Activated B cell treated with CpG ODN at 0.5 μM for 24 hours (primary cell): ENCODE results near the gene CABLES2. TPM values are rescaled to one million over a fixed set of nuclear protein-coding genes. Genes with fewer than 3 reads are reported as not detected.
A peak's percentile ranks its signal among the peaks of the same experiment; 100 is the strongest.

Experiments used
- ATAC-seq: fragments of 200-7000 bp; cut with Tn5 transposase; one replicate; pipeline ENCODE4 v1.10.0; 2021; ENCODE audit warnings: low read depth, mild to moderate bottlenecking, moderate library complexity
- CTCF ChIA-PET: fragments of 350-600 bp; sonication (Branson Sonifier 250); formaldehyde crosslinking; loops from one replicate; lab custom pipeline; 2021; ENCODE audit warnings: antibody characterized with exemption; lab: Charles Lee
- POLR2A ChIA-PET: fragments of 350-600 bp; sonication (Branson Sonifier 250); formaldehyde crosslinking; loops from one replicate; lab custom pipeline; 2021; ENCODE audit warnings: antibody characterized with exemption; lab: Charles Lee
- DNase-seq: peaks from one replicate; pipeline ENCODE4 v3.0.0; 2022
- H3K27ac Mint-ChIP-seq: one replicate; pipeline ENCODE4 v1.8.0; 2020; ENCODE audit warnings: mixed read lengths
- H3K27me3 Mint-ChIP-seq: one replicate; pipeline ENCODE4 v1.8.0; 2021; ENCODE audit warnings: mixed read lengths
- H3K36me3 Mint-ChIP-seq: one replicate; pipeline ENCODE4 v1.8.0; 2021; ENCODE audit warnings: low read depth, mixed read lengths
- H3K4me1 Mint-ChIP-seq: one replicate; pipeline ENCODE4 v1.8.0; 2021; ENCODE audit warnings: mixed read lengths
- H3K4me3 Mint-ChIP-seq: one replicate; pipeline ENCODE4 v1.8.0; 2020; ENCODE audit warnings: mild to moderate bottlenecking, mixed read lengths
- H3K9me3 Mint-ChIP-seq: one replicate; pipeline ENCODE4 v1.8.0; 2020; ENCODE audit warnings: mixed read lengths
- intact Hi-C: fragments of 100-400 bp; cut with micrococcal nuclease; formaldehyde crosslinking; loops from one replicate; pipeline ENCODE4 v1.15.1; 2024
- total RNA-seq: library from RNA; stranded (reverse); gene quantifications from 2 replicates; pipeline ENCODE4 v1.2.3, GENCODE V29; 2022
- TF ChIP-seq, protein P1 (sequence below): fragments of 200-600 bp; IDR thresholded peaks from one replicate; pipeline ENCODE4 v1.8.0; 2022; ENCODE audit warnings: antibody characterized with exemption, mild to moderate bottlenecking

The CABLES2 gene
- total RNA-seq, 1 donor from 2014 or later = 6.6 TPM

GRCh38 chr20:62362590-62362940 is 44.5 kb downstream of the CABLES2 start:
- TF ChIP-seq, protein P1, sequence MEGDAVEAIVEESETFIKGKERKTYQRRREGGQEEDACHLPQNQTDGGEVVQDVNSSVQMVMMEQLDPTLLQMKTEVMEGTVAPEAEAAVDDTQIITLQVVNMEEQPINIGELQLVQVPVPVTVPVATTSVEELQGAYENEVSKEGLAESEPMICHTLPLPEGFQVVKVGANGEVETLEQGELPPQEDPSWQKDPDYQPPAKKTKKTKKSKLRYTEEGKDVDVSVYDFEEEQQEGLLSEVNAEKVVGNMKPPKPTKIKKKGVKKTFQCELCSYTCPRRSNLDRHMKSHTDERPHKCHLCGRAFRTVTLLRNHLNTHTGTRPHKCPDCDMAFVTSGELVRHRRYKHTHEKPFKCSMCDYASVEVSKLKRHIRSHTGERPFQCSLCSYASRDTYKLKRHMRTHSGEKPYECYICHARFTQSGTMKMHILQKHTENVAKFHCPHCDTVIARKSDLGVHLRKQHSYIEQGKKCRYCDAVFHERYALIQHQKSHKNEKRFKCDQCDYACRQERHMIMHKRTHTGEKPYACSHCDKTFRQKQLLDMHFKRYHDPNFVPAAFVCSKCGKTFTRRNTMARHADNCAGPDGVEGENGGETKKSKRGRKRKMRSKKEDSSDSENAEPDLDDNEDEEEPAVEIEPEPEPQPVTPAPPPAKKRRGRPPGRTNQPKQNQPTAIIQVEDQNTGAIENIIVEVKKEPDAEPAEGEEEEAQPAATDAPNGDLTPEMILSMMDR = no peak
- no peaks in the 10 kb centered on the region for H3K9me3 Mint-ChIP-seq
- intact Hi-C loops = no loop called here
- no peaks in the 10 kb centered on the region for H3K27me3 Mint-ChIP-seq
- no peak for DNase-seq
- H3K36me3 Mint-ChIP-seq = no peaks in the 10 kb centered on the region
- H3K4me1 Mint-ChIP-seq = peaks cover 2% of the 10 kb centered on the region
- ATAC-seq = no peak
- POLR2A ChIA-PET = no interaction called here
- peak overlapping the region; percentile 7 for H3K4me3 Mint-ChIP-seq
- H3K27ac Mint-ChIP-seq = no peak overlapping the region
- CTCF ChIA-PET = no interaction called here

- H3K4me1 Mint-ChIP-seq = peaks cover 2% of the 10 kb centered on the region
- ATAC-seq (no peak), DNase-seq (no peak)
- ChIA-PET CTCF (no interaction called here), POLR2A (interaction anchor here (1.0 kb wide), 1 partner anchor 23 kb away, joined by 3 read pairs; no protein-coding TSS in a partner anchor)
- no peaks in the 10 kb centered on the region for H3K9me3 Mint-ChIP-seq
- intact Hi-C loops = no loop called here
- no peak overlapping the region for H3K4me3 Mint-ChIP-seq
- H3K27ac Mint-ChIP-seq = no peak overlapping the region
- no peaks in the 10 kb centered on the region for H3K27me3 Mint-ChIP-seq
- TF ChIP-seq, protein P1 = no peak
- H3K36me3 Mint-ChIP-seq = no peaks in the 10 kb centered on the region
Measured at GRCh38 chr20:62361799-62362589, 45.1 kb downstream of the CABLES2 start.

DNA sequence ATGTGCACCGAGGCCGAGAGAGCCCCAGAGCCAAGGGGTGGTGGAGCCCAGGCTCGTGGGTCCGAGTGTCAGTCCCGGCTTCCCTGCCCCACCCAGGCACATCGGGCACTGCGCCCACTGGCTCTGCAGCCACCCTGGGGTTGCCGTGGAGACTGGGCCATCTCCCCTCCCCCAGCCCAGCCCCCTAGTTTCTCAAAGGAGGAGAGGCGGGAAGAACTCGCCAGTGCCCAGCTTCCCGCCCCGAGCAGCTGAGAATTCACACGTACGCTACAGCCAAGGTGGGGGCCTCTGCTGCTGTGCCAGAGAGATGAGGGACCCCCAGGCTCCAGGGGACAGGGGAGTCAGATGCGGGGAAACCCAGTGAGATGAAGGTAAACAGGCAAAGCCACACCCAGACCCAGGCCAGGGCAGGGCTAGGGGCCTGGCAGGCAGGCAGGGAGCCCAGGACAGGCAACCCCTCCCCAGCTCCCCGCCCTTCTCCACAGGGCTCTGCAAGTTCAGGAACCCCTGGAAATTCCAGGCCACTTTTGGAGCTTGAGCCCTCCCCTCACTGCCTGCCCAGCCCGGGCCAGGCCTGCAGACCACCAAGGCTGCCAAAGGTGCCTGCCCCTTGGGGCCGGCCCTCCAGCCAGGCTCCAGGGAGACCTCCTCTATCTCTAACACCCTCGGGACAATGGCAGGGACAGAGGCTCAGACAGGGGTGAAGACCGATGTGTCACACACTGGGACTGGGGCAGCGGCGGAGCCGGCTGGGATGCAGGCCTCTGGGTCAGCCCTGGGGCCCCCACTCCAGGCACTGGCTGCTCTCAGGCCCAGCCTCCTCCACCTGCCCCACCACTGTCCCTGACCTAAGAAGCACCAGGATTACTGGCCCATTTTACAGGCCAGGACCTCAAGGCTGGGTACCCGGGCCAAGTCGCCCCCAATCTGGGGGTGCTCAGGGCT is 46.0 kb downstream of the CABLES2 start:
- no peaks in the 10 kb centered on the region for H3K36me3 Mint-ChIP-seq
- peaks cover 2% of the 10 kb centered on the region for H3K4me1 Mint-ChIP-seq
- TF ChIP-seq, protein P1 = no peak
- CTCF ChIA-PET = no interaction called here
- ATAC-seq (no peak), DNase-seq (no peak)
- no peaks in the 10 kb centered on the region for H3K9me3 Mint-ChIP-seq
- intact Hi-C loops = no loop called here
- no peak overlapping the region for H3K27ac Mint-ChIP-seq
- no peaks in the 10 kb centered on the region for H3K27me3 Mint-ChIP-seq
- H3K4me3 Mint-ChIP-seq = no peak overlapping the region
- POLR2A ChIA-PET = interaction anchor here (1.0 kb wide), 1 partner anchor 22 kb away, joined by 3 read pairs; no protein-coding TSS in a partner anchor

DNA sequence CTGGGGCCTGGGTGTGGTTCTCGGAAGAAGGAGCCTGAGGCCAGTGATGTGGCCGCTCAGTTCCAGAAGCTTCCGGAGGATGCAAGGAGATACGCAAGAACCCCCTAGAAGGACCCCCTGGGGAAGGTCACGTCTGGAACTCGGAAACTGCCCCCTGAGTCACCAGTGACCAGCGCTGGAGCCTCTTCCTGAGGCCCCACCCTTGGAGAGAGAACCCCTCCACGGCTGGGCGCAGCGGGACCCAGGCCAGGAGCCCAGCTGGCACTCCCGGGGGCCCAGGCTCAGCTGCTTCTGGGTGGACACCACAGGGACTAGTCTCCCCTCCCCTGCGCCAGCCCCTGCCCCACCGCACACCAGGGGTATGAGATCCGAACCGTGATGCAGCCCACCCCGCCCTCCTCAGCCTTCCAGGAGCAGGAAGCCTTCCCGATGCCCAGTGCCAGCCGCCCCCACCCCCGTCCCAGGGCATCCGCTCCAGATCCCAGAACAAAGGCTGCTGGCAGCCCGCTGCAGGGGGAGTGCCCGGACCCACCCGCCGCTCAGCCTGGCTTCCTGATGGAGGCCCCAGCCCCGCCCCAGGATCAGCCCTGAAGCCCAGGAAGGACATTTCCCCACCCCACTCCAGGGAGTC is 47.5 kb downstream of the CABLES2 start:
- H3K27ac Mint-ChIP-seq = no peak overlapping the region
- CTCF ChIA-PET = no interaction called here

More for the DNA sequence above, 47.5 kb downstream of the CABLES2 start:
- H3K27me3 Mint-ChIP-seq = no peaks in the 10 kb centered on the region
- no peaks in the 10 kb centered on the region for H3K36me3 Mint-ChIP-seq
- no peaks in the 10 kb centered on the region for H3K9me3 Mint-ChIP-seq
- TF ChIP-seq, protein P1 = no peak
- no peak for DNase-seq
- intact Hi-C loops = no loop called here
- no peaks in the 10 kb centered on the region for H3K4me1 Mint-ChIP-seq
- no peak overlapping the region for H3K4me3 Mint-ChIP-seq
- no peak for ATAC-seq
- POLR2A ChIA-PET = no interaction called here
